ENCODE results near the gene CAST.

CAST gene

DNA sequence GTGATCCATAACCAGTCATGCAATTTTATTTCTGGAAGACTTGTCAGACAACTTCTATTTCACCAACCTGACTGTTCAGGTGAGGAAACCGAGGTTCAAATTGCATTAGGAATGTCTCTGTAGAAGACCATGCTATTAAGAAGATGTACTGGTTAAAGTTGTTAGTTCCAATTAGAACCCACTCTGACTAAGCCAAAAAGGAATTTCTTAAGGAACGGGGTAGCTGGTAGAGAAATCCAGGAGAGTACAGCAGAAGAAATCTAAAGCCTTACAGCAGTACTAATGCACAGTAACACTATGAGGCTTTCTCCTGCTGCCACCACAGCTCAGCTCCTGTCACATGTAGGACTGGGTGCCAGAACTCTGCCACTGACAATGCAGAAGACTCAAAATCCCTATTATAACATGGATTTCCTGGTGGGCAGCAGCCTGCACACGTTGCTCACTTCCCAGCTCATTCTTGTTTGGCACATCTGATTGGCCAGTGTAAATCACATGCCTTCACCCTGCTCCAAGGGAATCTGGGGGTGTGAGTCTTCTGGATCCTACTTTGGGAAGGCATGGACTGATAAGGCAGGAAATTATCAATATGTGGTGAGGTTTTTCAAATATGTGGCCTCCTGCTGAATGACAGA, 37.1 kb downstream of the CAST start:
- TF ChIP-seq POU2F2 (IDR thresholded peaks at IDR 0.05; ENCODE audit: low read depth, low read length), result no peak
- no peak for TF ChIP-seq PAX5 (IDR thresholded peaks at IDR 0.05; ENCODE audit: insufficient read depth, low read length, severe bottlenecking)
- no peak for TF ChIP-seq POLR2AphosphoS5 (IDR thresholded peaks at IDR 0.05; ENCODE audit: low read depth, low read length)
- no peak for TF ChIP-seq POLR2A (IDR thresholded peaks at IDR 0.05; ENCODE audit: low read depth, low read length)
- no peak for TF ChIP-seq SPI1 (IDR thresholded peaks at IDR 0.05; ENCODE audit: low read depth, low read length)
- TF ChIP-seq TAF1 (IDR thresholded peaks at IDR 0.05; ENCODE audit: low read depth, low read length), result no peak
- DNase-seq (ENCODE audit: insufficient read length, low spot score) (no peak), FAIRE-seq (no peak)

DNA sequence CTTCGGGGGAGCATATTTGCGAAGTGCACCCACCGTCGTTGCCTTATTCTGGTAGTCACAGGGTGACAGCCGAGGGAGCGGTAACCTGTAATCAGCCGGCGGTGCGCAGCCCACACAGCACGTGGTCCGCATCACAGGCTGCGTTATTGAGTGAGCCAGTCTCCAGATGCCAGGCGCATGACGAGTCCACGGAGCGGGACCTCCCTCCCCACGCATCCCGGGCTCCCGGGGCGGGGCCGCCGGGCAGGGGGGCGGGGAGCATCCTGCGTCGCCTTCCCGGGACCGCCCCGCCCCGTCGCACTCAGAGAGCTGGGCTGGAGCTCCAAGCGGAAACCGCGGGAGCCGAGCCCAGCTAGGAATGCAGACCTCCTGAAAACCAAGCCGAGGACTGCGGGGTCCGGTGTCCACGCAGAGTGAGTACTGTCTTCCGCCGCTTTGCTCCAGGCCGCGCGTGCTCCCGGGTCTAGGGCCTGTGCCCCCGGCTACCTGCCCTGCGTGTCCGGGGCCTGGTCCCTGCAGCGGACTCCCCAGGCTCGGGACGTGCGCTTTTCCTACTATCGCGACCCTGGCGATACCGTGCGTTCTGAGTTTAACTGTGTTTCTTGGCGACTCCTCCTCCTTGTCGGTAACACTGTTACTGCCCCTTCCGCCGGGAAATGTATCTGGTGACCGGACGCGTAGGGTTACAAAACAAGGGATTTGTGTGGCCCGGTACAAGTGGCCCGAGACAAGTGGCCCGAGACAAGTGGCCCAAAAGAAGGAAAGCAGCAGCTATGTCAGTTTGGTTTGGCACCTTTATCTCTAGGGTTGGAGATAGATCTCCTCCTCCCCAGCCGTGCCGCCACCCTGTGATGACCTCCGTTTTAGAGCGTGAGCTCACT, 40.6 kb downstream of the CAST start:
- no peak for FAIRE-seq
- TF ChIP-seq POLR2A (IDR thresholded peaks at IDR 0.05; ENCODE audit: low read depth, low read length) (no peak), TAF1 (IDR thresholded peaks at IDR 0.05; ENCODE audit: low read depth, low read length) (0 out of 2 replicates have a peak, but pooled peaks have one; percentile 33)
- DNase-seq (ENCODE audit: insufficient read length, low spot score), result peak; percentile 39

DNA sequence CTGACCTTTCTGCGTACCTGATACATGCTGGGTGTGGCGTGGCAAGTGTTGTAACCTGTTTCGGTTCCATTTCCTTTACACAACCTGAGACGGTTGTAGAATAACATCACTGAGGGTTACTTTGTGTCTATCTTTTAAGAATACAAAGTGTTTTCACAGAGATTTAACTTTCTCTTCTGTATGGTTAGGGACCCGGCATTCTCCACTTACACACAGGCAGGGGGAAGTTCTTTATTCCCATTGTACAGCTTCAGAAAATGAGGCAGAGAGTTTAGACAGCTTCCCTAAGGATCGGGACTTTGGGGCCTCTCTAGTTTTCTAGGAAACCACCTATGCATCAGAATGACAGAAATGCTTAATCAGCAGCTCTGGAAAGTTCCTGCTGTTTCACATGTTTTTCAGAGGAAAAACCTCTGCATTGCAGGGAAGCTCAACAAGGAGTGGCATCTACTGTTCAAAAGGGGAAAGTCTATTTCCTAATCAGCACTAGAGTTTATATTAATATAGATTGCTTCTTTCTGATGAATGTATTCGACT, 41.3 kb downstream of the CAST start:
- TF ChIP-seq POLR2AphosphoS5 (IDR thresholded peaks at IDR 0.05; ENCODE audit: low read depth, low read length), result no peak
- no peak for TF ChIP-seq POU2F2 (IDR thresholded peaks at IDR 0.05; ENCODE audit: low read depth, low read length)
- TF ChIP-seq POLR2A (IDR thresholded peaks at IDR 0.05; ENCODE audit: low read depth, low read length), result no peak
- TF ChIP-seq PAX5 (IDR thresholded peaks at IDR 0.05; ENCODE audit: insufficient read depth, low read length, severe bottlenecking), result no peak
- TF ChIP-seq TAF1 (IDR thresholded peaks at IDR 0.05; ENCODE audit: low read depth, low read length), result 0 out of 2 replicates have a peak, but pooled peaks have one; percentile 0
- TF ChIP-seq SPI1 (IDR thresholded peaks at IDR 0.05; ENCODE audit: low read depth, low read length), result peak; percentile 43
- FAIRE-seq, result peak; percentile 97
- no peak for DNase-seq (ENCODE audit: insufficient read length, low spot score)

DNA sequence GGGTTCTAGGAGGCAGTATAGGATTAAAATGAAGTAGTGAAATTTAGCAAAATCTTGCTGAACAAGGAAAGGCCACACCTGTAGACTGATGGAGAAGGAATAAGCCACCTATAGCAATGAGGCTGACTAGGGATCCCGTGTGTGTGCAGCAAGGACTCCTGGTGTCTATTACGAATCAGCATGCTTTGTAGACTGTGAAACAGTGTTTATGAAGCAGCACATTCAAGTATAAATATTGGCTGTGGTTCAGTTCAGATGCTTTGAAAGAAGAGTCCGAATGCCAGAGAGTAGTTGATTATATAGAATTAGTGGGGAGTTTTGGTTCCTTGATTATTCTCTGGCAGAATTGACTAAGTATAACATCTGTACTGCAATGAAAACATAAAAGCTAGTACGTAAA, 41.8 kb downstream of the CAST start:
- FAIRE-seq, result no peak

DNA sequence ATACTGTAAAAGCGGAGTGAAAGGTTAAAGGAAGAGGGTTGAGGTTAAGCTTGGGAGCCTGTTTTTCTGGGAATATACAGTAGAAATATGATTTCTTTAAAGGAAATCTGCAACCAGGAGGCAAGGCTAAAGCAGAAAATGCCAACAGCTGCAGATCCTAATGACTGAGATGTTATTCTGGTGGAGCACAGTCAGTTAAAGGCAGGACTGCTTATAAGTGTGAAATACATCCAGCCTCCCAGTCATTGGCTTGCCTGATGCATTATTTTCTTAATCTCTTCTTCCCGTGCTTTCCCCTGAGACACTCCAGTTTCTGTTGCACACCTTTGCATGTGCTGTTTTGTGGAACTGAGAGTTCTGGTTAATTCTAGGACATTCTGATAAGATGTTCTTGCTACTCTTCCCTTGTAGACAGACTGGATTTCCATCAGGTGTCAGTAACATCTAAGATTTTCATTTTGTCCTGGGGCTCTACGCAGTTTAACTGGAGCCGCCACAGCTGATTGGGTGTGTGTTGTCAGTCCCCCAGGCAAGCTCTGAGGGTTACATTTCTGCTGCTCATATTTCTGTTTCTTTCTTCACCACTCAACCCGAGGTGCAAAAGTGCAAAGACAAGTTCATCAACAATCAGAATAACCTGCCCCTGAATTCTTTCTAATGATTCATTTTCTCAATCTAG, 44.4 kb downstream of the CAST start:
- DNase-seq (ENCODE audit: insufficient read length, low spot score) (no peak), FAIRE-seq (no peak)
- no peak for TF ChIP-seq POLR2A (IDR thresholded peaks at IDR 0.05; ENCODE audit: low read depth, low read length)
- peak; percentile 49 for TF ChIP-seq SPI1 (IDR thresholded peaks at IDR 0.05; ENCODE audit: low read depth, low read length)

More for the DNA sequence above, 41.8 kb downstream of the CAST start:
- TF ChIP-seq SPI1 (IDR thresholded peaks at IDR 0.05; ENCODE audit: low read depth, low read length) (no peak), TAF1 (IDR thresholded peaks at IDR 0.05; ENCODE audit: low read depth, low read length) (no peak), POLR2AphosphoS5 (IDR thresholded peaks at IDR 0.05; ENCODE audit: low read depth, low read length) (no peak), POU2F2 (IDR thresholded peaks at IDR 0.05; ENCODE audit: low read depth, low read length) (no peak), PAX5 (IDR thresholded peaks at IDR 0.05; ENCODE audit: insufficient read depth, low read length, severe bottlenecking) (no peak), POLR2A (IDR thresholded peaks at IDR 0.05; ENCODE audit: low read depth, low read length) (no peak)
- no peak for DNase-seq (ENCODE audit: insufficient read length, low spot score)

DNA sequence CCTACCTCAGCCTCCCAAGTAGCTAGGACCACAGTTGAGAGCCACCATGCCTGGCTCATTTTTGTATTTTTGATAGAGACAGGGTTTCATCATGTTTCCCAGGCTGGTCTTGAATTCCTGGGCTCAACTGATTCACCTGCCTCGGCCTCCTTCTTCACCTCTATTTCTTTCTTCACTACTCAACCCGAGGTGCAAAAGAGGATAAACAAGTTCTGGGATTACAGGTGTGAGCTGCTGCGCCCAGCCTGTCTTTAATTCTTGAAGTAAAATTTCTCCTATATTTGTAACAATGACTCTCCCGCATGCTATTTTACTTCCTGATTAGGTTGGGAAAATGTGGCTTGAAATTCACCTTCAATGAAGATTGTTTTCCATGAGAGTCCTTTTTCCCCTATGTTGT, 46.4 kb downstream of the CAST start:
- no peak for DNase-seq (ENCODE audit: insufficient read length, low spot score)
- TF ChIP-seq SPI1 (IDR thresholded peaks at IDR 0.05; ENCODE audit: low read depth, low read length) (no peak), POLR2A (IDR thresholded peaks at IDR 0.05; ENCODE audit: low read depth, low read length) (no peak), POU2F2 (IDR thresholded peaks at IDR 0.05; ENCODE audit: low read depth, low read length) (no peak), POLR2AphosphoS5 (IDR thresholded peaks at IDR 0.05; ENCODE audit: low read depth, low read length) (no peak), TAF1 (IDR thresholded peaks at IDR 0.05; ENCODE audit: low read depth, low read length) (no peak), PAX5 (IDR thresholded peaks at IDR 0.05; ENCODE audit: insufficient read depth, low read length, severe bottlenecking) (no peak)
- FAIRE-seq, result no peak

DNA sequence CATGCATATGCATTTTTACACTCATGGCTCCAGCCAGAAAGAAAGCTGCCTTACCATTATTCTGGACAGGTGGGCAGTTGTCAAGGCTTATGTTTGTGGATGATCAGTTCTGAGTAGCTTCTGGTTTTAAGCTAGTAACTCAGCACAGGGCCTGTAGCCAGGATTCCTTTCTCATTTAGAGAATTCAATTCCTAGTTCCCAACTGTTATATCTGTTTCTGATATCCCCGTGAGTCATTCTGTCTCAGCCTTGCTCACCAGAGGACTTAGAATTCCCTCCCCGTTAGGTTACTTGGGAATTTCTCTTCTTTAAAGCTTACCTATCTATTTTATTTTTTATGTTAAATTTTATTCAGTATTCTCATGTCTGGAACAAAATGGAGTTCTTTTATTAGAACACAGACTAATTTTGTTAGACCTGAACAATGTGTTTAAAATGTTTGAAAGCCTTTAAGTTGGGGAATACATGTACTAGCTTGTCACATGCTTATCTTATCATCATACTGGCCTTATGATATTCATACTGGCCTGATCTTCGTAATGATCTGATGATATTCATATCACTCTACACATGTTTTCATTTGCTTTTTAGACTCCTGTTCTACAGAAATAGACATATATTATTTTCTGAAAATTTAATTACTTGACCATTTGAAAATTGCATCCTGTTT, 47.1 kb downstream of the CAST start:
- no peak for TF ChIP-seq POLR2AphosphoS5 (IDR thresholded peaks at IDR 0.05; ENCODE audit: low read depth, low read length)
- TF ChIP-seq POU2F2 (IDR thresholded peaks at IDR 0.05; ENCODE audit: low read depth, low read length), result no peak
- TF ChIP-seq POLR2A (IDR thresholded peaks at IDR 0.05; ENCODE audit: low read depth, low read length), result no peak
- no peak for TF ChIP-seq SPI1 (IDR thresholded peaks at IDR 0.05; ENCODE audit: low read depth, low read length)
- TF ChIP-seq PAX5 (IDR thresholded peaks at IDR 0.05; ENCODE audit: insufficient read depth, low read length, severe bottlenecking), result no peak
- TF ChIP-seq TAF1 (IDR thresholded peaks at IDR 0.05; ENCODE audit: low read depth, low read length), result no peak
- FAIRE-seq (no peak), DNase-seq (ENCODE audit: insufficient read length, low spot score) (no peak)

DNA sequence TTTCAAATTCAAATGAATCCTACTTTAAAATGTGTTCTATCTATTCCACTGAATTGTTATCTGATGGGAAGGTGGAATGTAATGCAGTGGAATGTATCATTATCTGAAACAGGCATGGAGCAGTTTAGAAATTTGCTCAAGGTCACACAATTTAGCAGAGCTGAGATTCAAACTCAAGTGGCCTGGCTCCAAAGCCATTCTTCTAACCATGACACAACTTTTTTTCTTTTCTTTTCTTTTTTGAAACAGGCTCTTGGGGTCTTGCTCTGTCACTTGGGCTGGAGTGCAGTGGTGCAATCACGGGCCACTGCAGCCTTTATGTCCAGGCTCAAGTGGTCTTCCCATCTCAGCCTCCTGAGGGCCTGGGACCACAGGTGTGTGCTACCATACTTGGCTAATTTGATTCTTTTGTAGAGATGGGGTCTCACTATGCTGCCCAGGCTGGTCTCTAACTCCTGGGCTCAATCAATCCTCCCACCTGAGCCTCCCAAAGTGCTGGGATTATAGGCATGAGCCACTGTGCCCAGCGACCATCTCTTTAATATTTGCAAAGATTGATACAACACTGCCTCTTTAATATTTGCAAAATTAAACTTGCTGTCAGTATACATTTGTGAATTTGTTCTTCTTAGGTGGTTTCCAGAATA, 50.0 kb downstream of the CAST start:
- FAIRE-seq, result no peak
- no peak for DNase-seq (ENCODE audit: insufficient read length, low spot score)
- TF ChIP-seq POU2F2 (IDR thresholded peaks at IDR 0.05; ENCODE audit: low read depth, low read length) (no peak), SPI1 (IDR thresholded peaks at IDR 0.05; ENCODE audit: low read depth, low read length) (no peak), POLR2AphosphoS5 (IDR thresholded peaks at IDR 0.05; ENCODE audit: low read depth, low read length) (no peak), POLR2A (IDR thresholded peaks at IDR 0.05; ENCODE audit: low read depth, low read length) (no peak), TAF1 (IDR thresholded peaks at IDR 0.05; ENCODE audit: low read depth, low read length) (no peak), PAX5 (IDR thresholded peaks at IDR 0.05; ENCODE audit: insufficient read depth, low read length, severe bottlenecking) (no peak)

Data from GM12891 (cell line).